ENCODE results near the gene ATP6V0C. TPM values are rescaled to one million over a fixed set of nuclear protein-coding genes. Genes with fewer than 3 reads are reported as not detected.

Gene ATP6V0C
- total RNA-seq, 2 experiments from 2014 or later, result 111 to 115 TPM

GRCh38 chr16:2505695-2506094 lies 8.1 kb upstream of the ATP6V0C start:
- intact Hi-C loops (cut with micrococcal nuclease), result loop anchor here (10.0 kb wide), 1 partner anchor 311 kb away; the partner anchor contains the start of gene CASKIN1
- Mint-ChIP-seq H3K27me3 (no peaks in the 10 kb centered on the region), H3K4me1 (ENCODE audit: low read depth) (no peaks in the 10 kb centered on the region), H3K27ac (no peak overlapping the region), H3K4me3 (no peak overlapping the region), H3K36me3 (no peaks in the 10 kb centered on the region), H3K9me3 (no peaks in the 10 kb centered on the region)
- ChIA-PET CTCF (no interaction called here), POLR2A (no interaction called here)
- no peak for DNase-seq

GRCh38 chr16:2507052-2507659 lies 6.6 kb upstream of the ATP6V0C start:
- Mint-ChIP-seq H3K9me3 (no peaks in the 10 kb centered on the region), H3K4me1 (ENCODE audit: low read depth) (no peaks in the 10 kb centered on the region), H3K36me3 (no peaks in the 10 kb centered on the region), H3K27ac (no peak overlapping the region), H3K27me3 (no peaks in the 10 kb centered on the region), H3K4me3 (no peak overlapping the region)
- no peak for DNase-seq
- POLR2A ChIA-PET, result no interaction called here
- intact Hi-C loops (cut with micrococcal nuclease), result loop anchor here (10.0 kb wide), 1 partner anchor 312 kb away; the partner anchor contains the start of gene CASKIN1
- CTCF ChIA-PET, result no interaction called here

- Mint-ChIP-seq H3K4me3 (no peak overlapping the region), H3K36me3 (no peaks in the 10 kb centered on the region), H3K9me3 (no peaks in the 10 kb centered on the region), H3K27ac (no peak overlapping the region), H3K27me3 (no peaks in the 10 kb centered on the region), H3K4me1 (ENCODE audit: low read depth) (no peaks in the 10 kb centered on the region)
- ChIA-PET CTCF (no interaction called here), POLR2A (no interaction called here)
- DNase-seq, result no peak
- intact Hi-C loops (cut with micrococcal nuclease), result loop anchor here (10.0 kb wide), 1 partner anchor 313 kb away; the partner anchor contains the start of gene CASKIN1
Measured at GRCh38 chr16:2507665-2508064, 6.1 kb upstream of the ATP6V0C start.

GRCh38 chr16:2508722-2509400 lies 4.9 kb upstream of the ATP6V0C start:
- H3K4me3 Mint-ChIP-seq, result no peak overlapping the region
- no peak overlapping the region for H3K27ac Mint-ChIP-seq
- POLR2A ChIA-PET, result no interaction called here
- H3K27me3 Mint-ChIP-seq, result no peaks in the 10 kb centered on the region
- intact Hi-C loops (cut with micrococcal nuclease), result loop anchor here (10.0 kb wide), 1 partner anchor 314 kb away; the partner anchor contains the start of gene CASKIN1
- H3K9me3 Mint-ChIP-seq, result no peaks in the 10 kb centered on the region
- H3K36me3 Mint-ChIP-seq, result peaks cover under 1% of the 10 kb centered on the region
- DNase-seq, result no peak
- peaks cover 7% of the 10 kb centered on the region for H3K4me1 Mint-ChIP-seq (ENCODE audit: low read depth)
- CTCF ChIA-PET, result no interaction called here

GRCh38 chr16:2511128-2511800 lies 2.5 kb upstream of the ATP6V0C start:
- no peak overlapping the region for H3K4me3 Mint-ChIP-seq
- DNase-seq, result no peak
- H3K9me3 Mint-ChIP-seq, result no peaks in the 10 kb centered on the region
- no peak overlapping the region for H3K27ac Mint-ChIP-seq
- ChIA-PET CTCF (no interaction called here), POLR2A (interaction anchor here (0.5 kb wide), 1 partner anchor 28 kb away, joined by 3 read pairs; no protein-coding TSS in a partner anchor)
- intact Hi-C loops (cut with micrococcal nuclease), result no loop called here
- H3K36me3 Mint-ChIP-seq, result peaks cover 4% of the 10 kb centered on the region
- no peaks in the 10 kb centered on the region for H3K27me3 Mint-ChIP-seq
- H3K4me1 Mint-ChIP-seq (ENCODE audit: low read depth), result peaks cover 24% of the 10 kb centered on the region

- Mint-ChIP-seq H3K27ac (no peak overlapping the region), H3K27me3 (no peaks in the 10 kb centered on the region)
Measured at GRCh38 chr16:2511996-2512734, 1.6 kb upstream of the ATP6V0C start.

GRCh38 chr16:2512735-2513404 lies 882 bp upstream of the ATP6V0C start:
- POLR2A ChIA-PET, result interaction anchor here (1.7 kb wide), 1 partner anchor 20 kb away, joined by 7 read pairs; no protein-coding TSS in a partner anchor
- no peak for DNase-seq

More at GRCh38 chr16:2511996-2512734, 1.6 kb upstream of the ATP6V0C start:
- DNase-seq, result no peak
- Mint-ChIP-seq H3K36me3 (peaks cover 4% of the 10 kb centered on the region), H3K9me3 (no peaks in the 10 kb centered on the region), H3K4me3 (no peak overlapping the region), H3K4me1 (ENCODE audit: low read depth) (peaks cover 33% of the 10 kb centered on the region)
- POLR2A ChIA-PET, result interaction anchor here (0.5 kb wide), 1 partner anchor 27 kb away, joined by 3 read pairs; no protein-coding TSS in a partner anchor
- intact Hi-C loops (cut with micrococcal nuclease), result loop anchor here (2.0 kb wide), 1 partner anchor 21 kb away; no protein-coding TSS in a partner anchor
- CTCF ChIA-PET, result interaction anchor here (1.2 kb wide), 1 partner anchor 11 kb away, joined by 6 read pairs; no protein-coding TSS in a partner anchor

GRCh38 chr16:2514333-2515179 lies 804 bp downstream of the ATP6V0C start:
- Mint-ChIP-seq H3K27me3 (no peaks in the 10 kb centered on the region), H3K4me1 (ENCODE audit: low read depth) (peaks cover 45% of the 10 kb centered on the region), H3K4me3 (peak overlapping the region; percentile 92), H3K27ac (peak overlapping the region; percentile 90), H3K9me3 (no peaks in the 10 kb centered on the region), H3K36me3 (peaks cover 7% of the 10 kb centered on the region)
- POLR2A ChIA-PET, result interaction anchor here (1.0 to 1.7 kb wide), 3 partner anchors 17 to 40 kb away, joined by 4 to 7 read pairs (median 6); partner anchors contain the start of genes CEMP1 and TBC1D24
- CTCF ChIA-PET, result interaction anchor here (1.2 to 2.5 kb wide), 4 partner anchors 13 to 263 kb away, joined by 3 to 6 read pairs (median 4); partner anchors contain the start of genes ABCA3 and PDPK1
- DNase-seq, result peak; percentile 56
- intact Hi-C loops (cut with micrococcal nuclease), result loop anchor here (5.0 kb wide), 1 partner anchor 158 kb away; no protein-coding TSS in a partner anchor

More at GRCh38 chr16:2512735-2513404, 882 bp upstream of the ATP6V0C start:
- peak overlapping the region; percentile 90 for H3K4me3 Mint-ChIP-seq
- no peaks in the 10 kb centered on the region for H3K27me3 Mint-ChIP-seq
- intact Hi-C loops (cut with micrococcal nuclease), result loop anchor here (2.0 kb wide), 1 partner anchor 20 kb away; no protein-coding TSS in a partner anchor
- H3K9me3 Mint-ChIP-seq, result no peaks in the 10 kb centered on the region
- H3K4me1 Mint-ChIP-seq (ENCODE audit: low read depth), result peaks cover 37% of the 10 kb centered on the region
- H3K36me3 Mint-ChIP-seq, result peaks cover 4% of the 10 kb centered on the region
- peak overlapping the region; percentile 91 for H3K27ac Mint-ChIP-seq
- CTCF ChIA-PET, result interaction anchor here (0.8 to 1.2 kb wide), 2 partner anchors 11 to 318 kb away, joined by 3 to 6 read pairs; no protein-coding TSS in a partner anchor

- H3K9me3 Mint-ChIP-seq, result no peaks in the 10 kb centered on the region
- no peaks in the 10 kb centered on the region for H3K27me3 Mint-ChIP-seq
- ChIA-PET CTCF (interaction anchor here (0.6 to 2.5 kb wide), 5 partner anchors 14 to 637 kb away, joined by 3 to 6 read pairs (median 4); partner anchors contain the start of genes ABCA3 and PDPK1), POLR2A (interaction anchor here (0.7 to 1.7 kb wide), 2 partner anchors 16 to 264 kb away, joined by 3 to 6 read pairs; partner anchors contain the start of genes CEMP1 and ECI1)
- DNase-seq, result no peak
- peak overlapping the region; percentile 92 for H3K4me3 Mint-ChIP-seq
- peaks cover 10% of the 10 kb centered on the region for H3K36me3 Mint-ChIP-seq
- H3K4me1 Mint-ChIP-seq (ENCODE audit: low read depth), result peaks cover 50% of the 10 kb centered on the region
- intact Hi-C loops (cut with micrococcal nuclease), result loop anchor here (5.0 kb wide), 1 partner anchor 157 kb away; no protein-coding TSS in a partner anchor
- H3K27ac Mint-ChIP-seq, result peak overlapping the region; percentile 90
Measured at GRCh38 chr16:2515180-2515851, 1.6 kb downstream of the ATP6V0C start.

All from activated CD4-positive, alpha-beta memory T cell treated with anti-CD3 and anti-CD28 coated beads for 36 hours (primary cell).